ENCODE measurements around the gene DAB1.

The DAB1 gene

DNA sequence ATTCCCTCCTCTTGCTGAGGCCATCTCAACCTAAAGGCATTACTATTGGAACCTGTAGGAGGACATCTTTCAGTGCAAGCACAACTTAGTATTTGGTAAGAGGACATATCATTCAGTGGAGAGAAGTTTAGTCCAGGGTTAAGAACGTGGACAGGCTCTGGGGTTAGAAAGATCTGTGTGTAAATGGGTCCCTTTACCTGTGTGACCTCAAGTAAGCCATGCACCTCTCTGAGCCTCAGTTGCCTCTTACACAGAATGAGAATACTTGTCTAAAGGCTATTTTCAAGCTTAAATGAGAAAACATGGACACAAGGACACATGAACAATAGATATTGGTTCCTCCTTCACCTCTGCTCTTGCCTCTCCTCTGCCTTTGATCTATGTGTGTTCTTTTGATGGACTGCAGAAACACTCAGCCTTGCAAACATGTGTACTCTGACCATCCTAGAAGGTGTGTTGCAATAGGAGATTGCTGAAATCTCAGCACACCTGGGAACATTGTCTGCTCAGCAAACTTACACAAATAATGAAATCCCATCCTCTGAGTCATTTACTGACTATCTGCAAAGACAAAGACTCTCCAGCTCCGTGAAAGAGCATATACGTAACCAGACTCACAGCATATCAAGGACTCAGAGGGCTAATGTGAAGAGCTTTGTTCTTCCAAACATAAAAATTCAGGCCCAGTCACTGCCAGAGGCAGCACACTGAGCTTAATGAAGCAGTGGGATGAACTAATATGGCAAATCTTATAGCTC lies 143.8 kb downstream of the DAB1 start:
- TF ChIP-seq, protein P1, sequence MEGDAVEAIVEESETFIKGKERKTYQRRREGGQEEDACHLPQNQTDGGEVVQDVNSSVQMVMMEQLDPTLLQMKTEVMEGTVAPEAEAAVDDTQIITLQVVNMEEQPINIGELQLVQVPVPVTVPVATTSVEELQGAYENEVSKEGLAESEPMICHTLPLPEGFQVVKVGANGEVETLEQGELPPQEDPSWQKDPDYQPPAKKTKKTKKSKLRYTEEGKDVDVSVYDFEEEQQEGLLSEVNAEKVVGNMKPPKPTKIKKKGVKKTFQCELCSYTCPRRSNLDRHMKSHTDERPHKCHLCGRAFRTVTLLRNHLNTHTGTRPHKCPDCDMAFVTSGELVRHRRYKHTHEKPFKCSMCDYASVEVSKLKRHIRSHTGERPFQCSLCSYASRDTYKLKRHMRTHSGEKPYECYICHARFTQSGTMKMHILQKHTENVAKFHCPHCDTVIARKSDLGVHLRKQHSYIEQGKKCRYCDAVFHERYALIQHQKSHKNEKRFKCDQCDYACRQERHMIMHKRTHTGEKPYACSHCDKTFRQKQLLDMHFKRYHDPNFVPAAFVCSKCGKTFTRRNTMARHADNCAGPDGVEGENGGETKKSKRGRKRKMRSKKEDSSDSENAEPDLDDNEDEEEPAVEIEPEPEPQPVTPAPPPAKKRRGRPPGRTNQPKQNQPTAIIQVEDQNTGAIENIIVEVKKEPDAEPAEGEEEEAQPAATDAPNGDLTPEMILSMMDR (conservative IDR thresholded peaks at IDR 0.05; ENCODE audit: control insufficient read depth, insufficient read depth, low read depth, low read length) = no peak

DNA sequence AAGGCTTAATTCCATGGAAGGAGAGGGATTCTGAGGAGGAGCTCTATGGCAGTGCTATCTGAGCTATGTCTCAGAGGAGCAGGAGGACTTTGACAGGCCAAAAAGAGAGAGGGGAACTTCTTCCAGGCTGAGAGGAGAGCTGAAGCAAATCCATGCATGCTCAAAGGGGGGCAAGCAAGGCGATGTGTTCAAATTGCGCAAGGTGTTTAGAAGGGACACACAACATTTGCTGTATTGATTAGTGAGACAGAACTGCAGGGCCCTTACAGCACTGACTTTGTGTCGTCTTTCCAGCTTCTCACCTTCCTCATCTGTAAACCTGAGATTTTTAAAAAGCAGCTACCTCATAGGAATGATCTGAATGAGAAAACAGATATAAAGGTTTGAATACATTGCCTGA lies 145.3 kb downstream of the DAB1 start:
- no peak for DNase-seq (ENCODE audit: low read depth)
- H3K4me3 ChIP-seq (ENCODE audit: control insufficient read depth, low read depth, low read length) = no peak overlapping the region
- TF ChIP-seq, protein P1 (conservative IDR thresholded peaks at IDR 0.05; ENCODE audit: control insufficient read depth, insufficient read depth, low read depth, low read length) = no peak

More for the DNA sequence above, 143.8 kb downstream of the DAB1 start:
- H3K4me3 ChIP-seq (ENCODE audit: control insufficient read depth, low read depth, low read length) = no peak overlapping the region
- peak; percentile 0 for DNase-seq (ENCODE audit: low read depth)

DNA sequence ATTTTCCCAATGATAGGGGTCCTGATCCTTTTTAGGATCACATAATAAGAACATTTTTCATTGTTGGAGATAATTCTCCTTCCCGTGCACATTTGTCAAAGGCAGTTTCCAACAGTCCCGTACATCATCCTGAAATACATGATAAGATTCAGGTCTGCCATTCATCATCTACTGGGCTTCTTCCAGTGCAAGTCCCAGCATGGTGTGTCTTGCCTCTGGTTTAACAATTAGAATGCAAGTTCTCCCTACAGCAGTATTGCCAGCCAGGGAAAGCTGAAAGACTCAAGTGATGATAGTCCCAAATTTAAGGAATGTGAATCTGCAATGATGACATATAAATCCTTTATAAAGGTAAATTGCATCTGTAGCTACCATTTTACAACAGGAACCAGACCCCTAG lies 146.2 kb downstream of the DAB1 start:
- DNase-seq (ENCODE audit: low read depth) = no peak
- H3K4me3 ChIP-seq (ENCODE audit: control insufficient read depth, low read depth, low read length) = no peak overlapping the region
- TF ChIP-seq, protein P1 (conservative IDR thresholded peaks at IDR 0.05; ENCODE audit: control insufficient read depth, insufficient read depth, low read depth, low read length) = no peak

DNA sequence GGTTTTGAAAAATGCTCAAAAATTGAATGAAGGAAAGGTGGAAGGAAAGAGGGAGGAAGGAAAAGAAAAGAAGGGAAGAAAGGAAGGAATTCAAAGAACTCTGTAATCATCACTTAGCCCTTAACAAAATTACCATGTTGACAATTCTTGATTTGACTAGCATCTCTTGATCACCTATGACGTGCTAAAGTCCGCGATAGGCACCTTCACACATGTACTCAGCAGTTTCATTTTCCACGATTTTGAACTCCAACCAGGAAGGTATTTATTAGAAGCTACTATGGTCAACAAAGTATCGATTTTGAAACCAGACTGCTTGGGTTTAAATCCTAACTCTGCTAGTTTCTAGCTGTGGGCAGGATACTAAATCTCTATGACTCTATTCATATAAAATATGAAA lies 146.9 kb downstream of the DAB1 start:
- TF ChIP-seq, protein P1 (conservative IDR thresholded peaks at IDR 0.05; ENCODE audit: control insufficient read depth, insufficient read depth, low read depth, low read length) = no peak
- DNase-seq (ENCODE audit: low read depth) = no peak
- no peak overlapping the region for H3K4me3 ChIP-seq (ENCODE audit: control insufficient read depth, low read depth, low read length)

DNA sequence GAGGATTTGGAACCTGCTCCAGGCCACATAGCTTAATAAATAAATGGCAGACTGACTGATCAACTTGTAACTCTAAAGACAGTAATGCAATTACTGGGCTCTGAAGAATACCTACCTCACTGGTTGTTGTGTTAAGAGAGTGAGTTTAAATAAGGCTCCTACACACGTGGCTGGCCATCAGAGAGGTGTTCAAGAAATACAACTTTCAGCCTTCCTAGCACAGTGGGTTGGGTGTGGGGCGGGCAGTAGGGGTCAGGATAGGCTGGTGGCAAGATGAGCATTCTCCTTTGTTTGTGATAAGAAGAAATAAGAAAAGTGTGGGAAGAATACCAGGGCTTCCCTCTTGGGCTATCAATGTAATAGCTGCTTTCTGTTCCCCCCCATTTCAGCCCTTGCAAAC lies 151.3 kb downstream of the DAB1 start:
- TF ChIP-seq, protein P1 (conservative IDR thresholded peaks at IDR 0.05; ENCODE audit: control insufficient read depth, insufficient read depth, low read depth, low read length) = no peak
- DNase-seq (ENCODE audit: low read depth) = no peak
- no peak overlapping the region for H3K4me3 ChIP-seq (ENCODE audit: control insufficient read depth, low read depth, low read length)

DNA sequence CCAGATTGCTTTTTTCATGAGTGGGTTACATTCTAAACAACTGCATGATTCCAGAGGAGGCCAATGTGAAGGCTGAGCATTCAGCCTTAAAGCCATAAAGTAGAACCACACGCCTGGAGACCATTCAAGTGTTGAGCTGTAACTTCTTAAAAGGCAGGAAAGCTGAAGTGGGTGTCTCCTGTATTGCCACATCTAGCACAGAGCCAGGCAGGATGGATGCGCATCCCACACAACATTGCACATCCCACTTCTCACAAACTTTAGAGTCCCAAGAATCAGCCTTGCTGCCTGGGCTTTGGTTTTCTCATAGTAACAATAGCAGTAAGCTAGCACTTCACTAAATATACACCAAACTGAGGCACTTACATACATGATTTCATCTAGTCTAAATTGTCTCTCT lies 151.7 kb downstream of the DAB1 start:
- H3K4me3 ChIP-seq (ENCODE audit: control insufficient read depth, low read depth, low read length) = no peak overlapping the region
- DNase-seq (ENCODE audit: low read depth) = no peak
- TF ChIP-seq, protein P1 (conservative IDR thresholded peaks at IDR 0.05; ENCODE audit: control insufficient read depth, insufficient read depth, low read depth, low read length) = no peak
